ENCODE measurements around the gene NFATC1.

Gene NFATC1

GRCh38 chr18:79468119-79468789 is 72.5 kb downstream of the NFATC1 start:
- no peak overlapping the region for H3K4me3 ChIP-seq (replicated peaks; ENCODE audit: low read depth, low read length)
- no peak for TF ChIP-seq CTCF (IDR thresholded peaks at IDR 0.05; ENCODE audit: low read depth, low read length, missing control alignments)
- DNase-seq (ENCODE audit: extremely low read depth, low read depth): no peak

GRCh38 chr18:79469309-79469708 is 73.6 kb downstream of the NFATC1 start:
- H3K4me3 ChIP-seq (replicated peaks; ENCODE audit: low read depth, low read length): no peak overlapping the region
- no peak for TF ChIP-seq CTCF (IDR thresholded peaks at IDR 0.05; ENCODE audit: low read depth, low read length, missing control alignments)
- DNase-seq (ENCODE audit: extremely low read depth, low read depth): no peak

GRCh38 chr18:79469751-79470505 is 74.2 kb downstream of the NFATC1 start:
- no peak for TF ChIP-seq CTCF (IDR thresholded peaks at IDR 0.05; ENCODE audit: low read depth, low read length, missing control alignments)
- H3K4me3 ChIP-seq (replicated peaks; ENCODE audit: low read depth, low read length): no peak overlapping the region
- DNase-seq (ENCODE audit: extremely low read depth, low read depth): no peak

- TF ChIP-seq CTCF (IDR thresholded peaks at IDR 0.05; ENCODE audit: low read depth, low read length, missing control alignments): no peak
- H3K4me3 ChIP-seq (replicated peaks; ENCODE audit: low read depth, low read length): no peak overlapping the region
- DNase-seq (ENCODE audit: extremely low read depth, low read depth): no peak
Observed at GRCh38 chr18:79470547-79470946, 74.8 kb downstream of the NFATC1 start.

GRCh38 chr18:79471046-79471445 is 75.3 kb downstream of the NFATC1 start:
- H3K4me3 ChIP-seq (replicated peaks; ENCODE audit: low read depth, low read length): no peak overlapping the region
- TF ChIP-seq CTCF (IDR thresholded peaks at IDR 0.05; ENCODE audit: low read depth, low read length, missing control alignments): no peak
- no peak for DNase-seq (ENCODE audit: extremely low read depth, low read depth)

- no peak for DNase-seq (ENCODE audit: extremely low read depth, low read depth)
Observed at GRCh38 chr18:79471597-79471996, 75.9 kb downstream of the NFATC1 start.

More at GRCh38 chr18:79471597-79471996, 75.9 kb downstream of the NFATC1 start:
- no peak for TF ChIP-seq CTCF (IDR thresholded peaks at IDR 0.05; ENCODE audit: low read depth, low read length, missing control alignments)
- no peak overlapping the region for H3K4me3 ChIP-seq (replicated peaks; ENCODE audit: low read depth, low read length)

Measured in HFF-Myc (cell line).